Peyer's patch (tissue), 4 donors: ENCODE measurements around the gene ST6GALNAC1.

ENCODE experiments used
- POLR2A ChIP-seq, 2 donors: fragments of 450-650 bp; IDR thresholded peaks; one replicate each; pipeline ENCODE4 v1.5.1; 2017; ENCODE audit warnings: antibody characterized with exemption in 2 of 2, mild to moderate bottlenecking in 2 of 2, moderate library complexity in 2 of 2
- TF ChIP-seq, protein P1 (sequence below), 6 experiments: fragments of 450-650 bp in 4 of 6; fragments of 200-600 bp in 2 of 6; sonication (generic) in 1 of 6; IDR thresholded peaks; one replicate each; pipeline ENCODE4 v1.5.1; 2017 to 2019; ENCODE audit warnings: antibody characterized with exemption in 6 of 6, mild to moderate bottlenecking in 3 of 6, moderate library complexity in 1 of 6

DNA sequence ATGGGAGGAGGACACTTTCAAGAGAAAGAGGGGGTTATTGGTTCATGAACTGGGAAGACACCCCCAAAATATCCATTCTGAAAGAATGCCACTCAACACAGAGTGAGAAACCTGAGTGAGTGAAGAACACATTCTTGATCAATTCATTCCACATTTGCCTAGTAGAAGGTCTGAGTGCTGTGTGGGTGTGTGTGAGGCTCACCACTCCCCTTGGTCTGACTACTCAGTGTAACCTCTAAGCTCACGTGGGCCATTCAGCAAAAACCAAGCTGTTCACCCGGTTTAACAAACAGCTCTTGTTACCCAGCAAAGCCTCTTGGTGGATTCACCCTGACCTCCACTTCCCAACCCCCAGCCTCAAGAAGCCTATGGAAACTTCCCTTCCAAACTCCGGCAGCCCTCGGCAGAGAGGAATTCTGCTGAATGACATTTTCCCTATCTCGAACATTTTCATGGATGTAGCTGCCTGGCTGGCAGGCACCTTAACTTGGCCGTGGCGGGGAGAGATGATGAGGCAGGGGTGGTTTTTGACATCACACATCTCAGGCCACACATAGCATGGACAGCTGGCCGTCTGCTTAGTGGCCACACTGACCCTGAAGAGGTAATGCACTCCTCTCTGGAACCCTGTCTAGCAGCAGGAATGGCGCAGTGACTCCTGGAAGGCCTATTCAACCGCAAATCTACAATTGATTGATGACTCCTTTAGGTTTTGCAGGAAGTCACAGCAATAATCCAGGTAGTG is 11.6 kb downstream of the ST6GALNAC1 start:
- TF ChIP-seq, protein P1, sequence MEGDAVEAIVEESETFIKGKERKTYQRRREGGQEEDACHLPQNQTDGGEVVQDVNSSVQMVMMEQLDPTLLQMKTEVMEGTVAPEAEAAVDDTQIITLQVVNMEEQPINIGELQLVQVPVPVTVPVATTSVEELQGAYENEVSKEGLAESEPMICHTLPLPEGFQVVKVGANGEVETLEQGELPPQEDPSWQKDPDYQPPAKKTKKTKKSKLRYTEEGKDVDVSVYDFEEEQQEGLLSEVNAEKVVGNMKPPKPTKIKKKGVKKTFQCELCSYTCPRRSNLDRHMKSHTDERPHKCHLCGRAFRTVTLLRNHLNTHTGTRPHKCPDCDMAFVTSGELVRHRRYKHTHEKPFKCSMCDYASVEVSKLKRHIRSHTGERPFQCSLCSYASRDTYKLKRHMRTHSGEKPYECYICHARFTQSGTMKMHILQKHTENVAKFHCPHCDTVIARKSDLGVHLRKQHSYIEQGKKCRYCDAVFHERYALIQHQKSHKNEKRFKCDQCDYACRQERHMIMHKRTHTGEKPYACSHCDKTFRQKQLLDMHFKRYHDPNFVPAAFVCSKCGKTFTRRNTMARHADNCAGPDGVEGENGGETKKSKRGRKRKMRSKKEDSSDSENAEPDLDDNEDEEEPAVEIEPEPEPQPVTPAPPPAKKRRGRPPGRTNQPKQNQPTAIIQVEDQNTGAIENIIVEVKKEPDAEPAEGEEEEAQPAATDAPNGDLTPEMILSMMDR (IDR thresholded peaks at IDR 0.05) = no peak
- no peak for TF ChIP-seq POLR2A (IDR thresholded peaks at IDR 0.05)
